HUES48 (cell line): ENCODE results near the gene PHLDB3.
"Not testable (repeated sequence)": the region's sequence is repeated elsewhere in the genome, so short reads cannot be mapped to it uniquely, and the experiment has no call there.

Source experiments
- H3K27ac ChIP-seq: one replicate; pipeline ENCODE4 v1.7.0; 2013; ENCODE audit warnings: low read depth, low read length, inconsistent platforms
- H3K27me3 ChIP-seq: 2 replicates; pipeline ENCODE4 v1.6.1; 2013; ENCODE audit warnings: mild to moderate bottlenecking, low read length; ENCODE audit not compliant: control insufficient read depth, insufficient read depth
- H3K36me3 ChIP-seq: 2 replicates; pipeline ENCODE4 v1.6.1; 2013; ENCODE audit warnings: low read length; ENCODE audit not compliant: control insufficient read depth, insufficient read depth
- H3K4me1 ChIP-seq: 2 replicates; pipeline ENCODE4 v1.6.1; 2013; ENCODE audit warnings: mild to moderate bottlenecking, low read length; ENCODE audit not compliant: control insufficient read depth, insufficient read depth
- H3K4me3 ChIP-seq: 2 replicates; pipeline ENCODE4 v1.5.1; 2013; ENCODE audit warnings: mild to moderate bottlenecking, low read depth, low read length
- H3K9ac ChIP-seq: 2 replicates; pipeline ENCODE4 v1.6.1; 2013; ENCODE audit warnings: mild to moderate bottlenecking, low read depth, low read length, moderate library complexity
- H3K9me3 ChIP-seq: 2 replicates; pipeline ENCODE4 v1.6.1; 2013; ENCODE audit warnings: low read length; ENCODE audit not compliant: control insufficient read depth, insufficient read depth

Gene PHLDB3

GRCh38 chr19:43526884-43527859 lies 22.6 kb upstream of the PHLDB3 start, which contains the start of gene ETHE1:
Gene ETHE1 (minus strand): TSS chr19:43527201. CDS start chr19:43527177, 24 bp downstream.
- peaks cover 6% of the 10 kb centered on the region for H3K4me1 ChIP-seq
- no peak within 1 kb of the TSS for H3K9ac ChIP-seq
- no peaks in the 10 kb centered on the region for H3K36me3 ChIP-seq
- peaks cover 25% of the 10 kb centered on the region for H3K27me3 ChIP-seq
- H3K4me3 ChIP-seq: peak within 1 kb of the TSS; percentile 80
- no peaks in the 10 kb centered on the region for H3K9me3 ChIP-seq
- no peak within 1 kb of the TSS for H3K27ac ChIP-seq

- Histone ChIP-seq H3K27me3 (peaks cover 25% of the 10 kb centered on the region), H3K27ac (no peak overlapping the region), H3K4me3 (peak overlapping the region; percentile 80), H3K36me3 (no peaks in the 10 kb centered on the region), H3K9me3 (no peaks in the 10 kb centered on the region), H3K9ac (no peak overlapping the region), H3K4me1 (peaks cover 6% of the 10 kb centered on the region)
Measured at GRCh38 chr19:43525836-43526771, 21.6 kb upstream of the PHLDB3 start.

GRCh38 chr19:43524922-43525835 lies 20.6 kb upstream of the PHLDB3 start:
- Histone ChIP-seq H3K27me3 (peaks cover 25% of the 10 kb centered on the region), H3K36me3 (no peaks in the 10 kb centered on the region), H3K27ac (no peak overlapping the region), H3K9ac (no peak overlapping the region), H3K4me3 (peak overlapping the region; percentile 80), H3K4me1 (peaks cover 6% of the 10 kb centered on the region), H3K9me3 (no peaks in the 10 kb centered on the region)

GRCh38 chr19:43523696-43524095 lies 19.1 kb upstream of the PHLDB3 start:
- H3K9ac ChIP-seq, H3K4me3 ChIP-seq: not testable (repeated sequence)

GRCh38 chr19:43522929-43523328 lies 18.4 kb upstream of the PHLDB3 start:
- no peak overlapping the region for H3K27ac ChIP-seq
- peaks cover 19% of the 10 kb centered on the region for H3K27me3 ChIP-seq
- H3K4me3 ChIP-seq: no peak overlapping the region
- no peaks in the 10 kb centered on the region for H3K36me3 ChIP-seq
- H3K9ac ChIP-seq: no peak overlapping the region
- no peaks in the 10 kb centered on the region for H3K9me3 ChIP-seq
- peaks cover 9% of the 10 kb centered on the region for H3K4me1 ChIP-seq

More at GRCh38 chr19:43523696-43524095, 19.1 kb upstream of the PHLDB3 start:
- not testable (repeated sequence) for H3K36me3 ChIP-seq, H3K27ac ChIP-seq, H3K4me1 ChIP-seq, H3K9me3 ChIP-seq
- peaks cover 25% of the 10 kb centered on the region for H3K27me3 ChIP-seq

- no peak overlapping the region for H3K27ac ChIP-seq
- H3K9me3 ChIP-seq: no peaks in the 10 kb centered on the region
- H3K4me1 ChIP-seq: peaks cover 3% of the 10 kb centered on the region; the same call in 1 of the 2 replicates
- no peaks in the 10 kb centered on the region for H3K36me3 ChIP-seq
- H3K4me3 ChIP-seq: no peak overlapping the region
- no peak overlapping the region for H3K9ac ChIP-seq
- H3K27me3 ChIP-seq: no peaks in the 10 kb centered on the region
Measured at GRCh38 chr19:43519436-43520088, 15.0 kb upstream of the PHLDB3 start.

GRCh38 chr19:43518051-43518450 lies 13.5 kb upstream of the PHLDB3 start:
- no peak overlapping the region for H3K4me3 ChIP-seq
- no peaks in the 10 kb centered on the region for H3K36me3 ChIP-seq
- no peak overlapping the region for H3K9ac ChIP-seq
- H3K9me3 ChIP-seq: no peaks in the 10 kb centered on the region
- peaks cover 3% of the 10 kb centered on the region; the same call in 1 of the 2 replicates for H3K4me1 ChIP-seq
- H3K27ac ChIP-seq: no peak overlapping the region
- H3K27me3 ChIP-seq: no peaks in the 10 kb centered on the region

GRCh38 chr19:43512399-43512798 lies 7.9 kb upstream of the PHLDB3 start:
- not testable (repeated sequence) for H3K9ac ChIP-seq, H3K4me1 ChIP-seq, H3K27me3 ChIP-seq, H3K4me3 ChIP-seq, H3K27ac ChIP-seq, H3K9me3 ChIP-seq
- peaks cover 11% of the 10 kb centered on the region; the same call in 1 of the 2 replicates for H3K36me3 ChIP-seq

GRCh38 chr19:43511324-43511723 lies 6.8 kb upstream of the PHLDB3 start:
- Histone ChIP-seq H3K36me3 (peaks cover 11% of the 10 kb centered on the region; the same call in 1 of the 2 replicates), H3K27ac (no peak overlapping the region), H3K4me1 (no peaks in the 10 kb centered on the region), H3K9ac (no peak overlapping the region), H3K4me3 (no peak overlapping the region), H3K27me3 (no peaks in the 10 kb centered on the region), H3K9me3 (no peaks in the 10 kb centered on the region)
